PFSK-1 (cell line): ENCODE data around the gene ADGRL3.

ENCODE experiments used
- FOXP2 ChIP-seq: optimal IDR thresholded peaks from 2 replicates; pipeline ENCODE3; 2011; ENCODE audit warnings: borderline replicate concordance, control low read depth, inconsistent platforms; ENCODE audit not compliant: insufficient read depth; ENCODE audit errors: extremely low read length, extremely low read depth
- POLR2AphosphoS5 ChIP-seq: IDR thresholded peaks from 2 replicates; pipeline ENCODE4 v1.6.1; 2012; ENCODE audit warnings: low read depth, mild to moderate bottlenecking, control low read depth, low read length, moderate library complexity
- REST ChIP-seq, 2 experiments: IDR thresholded peaks; 2 replicates each; pipeline versions ENCODE4 v1.6.1 to v1.8.0; 2011 to 2012; ENCODE audit warnings: low read depth in 2 of 2, low read length in 2 of 2, control low read depth in 1 of 2, inconsistent platforms in 1 of 2, mild to moderate bottlenecking in 1 of 2, moderate library complexity in 1 of 2; ENCODE audit not compliant: insufficient read depth in 1 of 2
- SIN3A ChIP-seq: IDR thresholded peaks from 2 replicates; pipeline ENCODE4 v1.6.1; 2012; ENCODE audit warnings: mild to moderate bottlenecking, low read length, moderate library complexity, borderline replicate concordance; ENCODE audit not compliant: insufficient read depth
- TAF1 ChIP-seq: IDR thresholded peaks from 2 replicates; pipeline ENCODE4 v1.6.1; 2012; ENCODE audit warnings: low read length, control low read depth, borderline replicate concordance; ENCODE audit not compliant: insufficient read depth

- no peak for TF ChIP-seq REST (IDR thresholded peaks at IDR 0.05; ENCODE audit: insufficient read depth in 1 of 2, low read depth in 2 of 2, low read length in 2 of 2)
- no peak for TF ChIP-seq POLR2AphosphoS5
- no peak for TF ChIP-seq SIN3A
- TF ChIP-seq TAF1, result no peak
- TF ChIP-seq FOXP2, result no peak
These were observed 463.2 kb downstream of the ADGRL3 start for GRCh38 chr4:61663310-61663709.
